Stomach (tissue), 9 donors: ENCODE measurements around the gene KLHL36. TPM values are rescaled to one million over a fixed set of nuclear protein-coding genes. Genes with fewer than 3 reads are reported as not detected.
"Not testable (repeated sequence)": the region's sequence is repeated elsewhere in the genome, so short reads cannot be mapped to it uniquely, and the experiment has no call there.

Experiments used
- DNase-seq, 2 donors: peaks; one replicate each; pipeline versions ENCODE4 v3.0.0 to v3.0.0-alpha.2; 2013 to 2019
- H3K27ac ChIP-seq, 5 donors: fragments of 200-600 bp in 4 of 5; sonication (generic) in 4 of 5; one replicate each; pipeline ENCODE4 v1.5.1; 2013 to 2019; ENCODE audit warnings: mild to moderate bottlenecking in 1 of 5, moderate library complexity in 1 of 5
- H3K27me3 ChIP-seq, 3 donors: fragments of 200-600 bp; sonication (generic); one replicate each; pipeline ENCODE4 v1.5.1; 2017 to 2019; ENCODE audit warnings: mixed run types in 1 of 3
- H3K36me3 ChIP-seq, 4 donors: fragments of 200-600 bp; sonication (generic); 1 replicate in 3 of 4; 2 replicates in 1 of 4; pipeline ENCODE4 v1.5.1; 2016 to 2019
- H3K4me1 ChIP-seq, 4 donors: fragments of 200-600 bp; sonication (generic); one replicate each; pipeline ENCODE4 v1.5.1; 2016 to 2019
- H3K4me3 ChIP-seq, 4 donors: fragments of 200-600 bp; sonication (generic) in 3 of 4; one replicate each; pipeline ENCODE4 v1.5.1; 2016 to 2019; ENCODE audit warnings: mild to moderate bottlenecking in 1 of 4
- H3K9me3 ChIP-seq, 4 donors: fragments of 200-600 bp; sonication (generic); one replicate each; pipeline ENCODE4 v1.5.1; 2016 to 2019
- CTCF ChIP-seq, 7 experiments: fragments of 450-650 bp in 4 of 7; fragments of 200-600 bp in 3 of 7; sonication (generic) in 3 of 7; IDR thresholded peaks; one replicate each; pipeline ENCODE4 v1.5.1; 2016 to 2019; ENCODE audit warnings: antibody characterized with exemption in 7 of 7, control low read depth in 2 of 7, mild to moderate bottlenecking in 1 of 7
- EP300 ChIP-seq: sonication (generic); formaldehyde crosslinking; IDR thresholded peaks from one replicate; pipeline ENCODE4 v1.6.1; 2017; ENCODE audit warnings: antibody characterized with exemption
- POLR2A ChIP-seq, 4 donors: fragments of 450-650 bp; IDR thresholded peaks; one replicate each; pipeline ENCODE4 v1.6.1; 2016; ENCODE audit warnings: antibody characterized with exemption in 4 of 4, control low read depth in 2 of 4, mild to moderate bottlenecking in 1 of 4, moderate library complexity in 1 of 4
- POLR2AphosphoS5 ChIP-seq, 3 donors: sonication (generic); formaldehyde crosslinking; IDR thresholded peaks; one replicate each; pipeline ENCODE4 v1.6.1; 2016; ENCODE audit warnings: antibody characterized with exemption in 3 of 3
- WGBS, 5 donors: extraction: QIAGEN DNeasy Blood & Tissue Kit in 3 of 5; methylation state at CpG; one replicate each; pipeline versions ENCODE4 v1.1.5 to v1.1.7; 2013 to 2018; 5-methylcytosine and 5-hydroxymethylcytosine counted together
- intact Hi-C: fragments of 100-400 bp; cut with DNase I; formaldehyde crosslinking; loops from one replicate; pipeline ENCODE4 v1.15.1; 2023; ENCODE audit warnings: low total_unique reads
- polyA plus RNA-seq, 3 donors: library from polyadenylated mRNA; stranded (reverse); fragments of 200-250 nt; gene quantifications; one replicate each; pipeline ENCODE4 v1.2.3, GENCODE V29; 2013
- total RNA-seq, 5 donors: library from RNA; depleted of rRNA; stranded (reverse); fragments of >200 nt; gene quantifications; one replicate each; pipeline versions ENCODE4 v1.1.0 to v1.2.3, GENCODE V29; 2014 to 2016
- donor health status: healthy with polysubstance abuse.
- donor health status: Bipolar disorder and iron deficiency.
- donor health status: healthy.

The KLHL36 gene
- total and polyA plus RNA-seq, 8 donors = 10.5 to 62.4 (median 35.3) TPM

- 59 to 79% (median 73%) methylated on average over 6 of the region's 6 CpGs for WGBS, 5 donors
- no peak for DNase-seq
- intact Hi-C loops = no loop called here
Measured at GRCh38 chr16:84687715-84688114, 39.4 kb downstream of the KLHL36 start.

GRCh38 chr16:84688163-84688562 is 39.9 kb downstream of the KLHL36 start:
- H3K27ac ChIP-seq, H3K9me3 ChIP-seq, H3K27me3 ChIP-seq, intact Hi-C loops, H3K4me3 ChIP-seq, H3K4me1 ChIP-seq, DNase-seq, H3K36me3 ChIP-seq: not testable (repeated sequence)
- 94 to 98% (median 95%) methylated on average over 4 of the region's 4 CpGs for WGBS, 5 donors

More at GRCh38 chr16:84687715-84688114, 39.4 kb downstream of the KLHL36 start:
- Histone ChIP-seq H3K27me3 (peaks cover 0 to 10% (median 0%) of the 10 kb centered on the region in 3 donors), H3K4me1 (peaks cover 0 to 9% (median 0%) of the 10 kb centered on the region in 4 donors), H3K27ac (no peak overlapping the region), H3K36me3 (no peaks in the 10 kb centered on the region), H3K4me3 (no peak overlapping the region), H3K9me3 (no peaks in the 10 kb centered on the region)
- no peak for TF ChIP-seq CTCF (IDR thresholded peaks at IDR 0.05)

GRCh38 chr16:84689111-84689510 is 40.8 kb downstream of the KLHL36 start:
- no peak overlapping the region for H3K4me3 ChIP-seq
- DNase-seq = peak in 1 of 2 donors; percentile 30
- TF ChIP-seq POLR2A (IDR thresholded peaks at IDR 0.05) (no peak), CTCF (IDR thresholded peaks at IDR 0.05) (no peak), POLR2AphosphoS5 (IDR thresholded peaks at IDR 0.05) (no peak), EP300 (no peak)
- intact Hi-C loops = no loop called here
- H3K36me3 ChIP-seq = no peaks in the 10 kb centered on the region
- no peaks in the 10 kb centered on the region for H3K9me3 ChIP-seq
- 56 to 72% (median 68%) methylated on average over 8 of the region's 8 CpGs for WGBS, 5 donors
- peaks cover 0 to 9% (median 0%) of the 10 kb centered on the region in 4 donors for H3K4me1 ChIP-seq
- peaks cover 0 to 5% (median 0%) of the 10 kb centered on the region in 3 donors for H3K27me3 ChIP-seq
- H3K27ac ChIP-seq = no peak overlapping the region

- 81 to 94% (median 87%) methylated on average over 6 of the region's 6 CpGs for WGBS, 5 donors
Measured at GRCh38 chr16:84690088-84690819, 41.9 kb downstream of the KLHL36 start.

GRCh38 chr16:84692451-84693214 is 44.3 kb downstream of the KLHL36 start:
- 57 to 76% (median 68%) methylated on average over 6 of the region's 6 CpGs for WGBS, 5 donors
- Histone ChIP-seq H3K27me3 (no peaks in the 10 kb centered on the region), H3K36me3 (no peaks in the 10 kb centered on the region), H3K9me3 (no peaks in the 10 kb centered on the region), H3K4me3 (no peak overlapping the region), H3K4me1 (peaks cover 0 to 9% (median 0%) of the 10 kb centered on the region in 4 donors), H3K27ac (no peak overlapping the region)
- no peak for TF ChIP-seq CTCF (IDR thresholded peaks at IDR 0.05)
- no peak for TF ChIP-seq POLR2AphosphoS5 (IDR thresholded peaks at IDR 0.05)
- TF ChIP-seq POLR2A (IDR thresholded peaks at IDR 0.05) = no peak
- TF ChIP-seq EP300 = no peak
- DNase-seq = no peak
- intact Hi-C loops = no loop called here

More at GRCh38 chr16:84690088-84690819, 41.9 kb downstream of the KLHL36 start:
- TF ChIP-seq EP300 = no peak
- intact Hi-C loops = no loop called here
- H3K36me3 ChIP-seq = no peaks in the 10 kb centered on the region
- no peaks in the 10 kb centered on the region for H3K27me3 ChIP-seq
- DNase-seq = no peak
- peaks cover 0 to 9% (median 0%) of the 10 kb centered on the region in 4 donors for H3K4me1 ChIP-seq
- no peak overlapping the region for H3K27ac ChIP-seq
- H3K9me3 ChIP-seq = no peaks in the 10 kb centered on the region
- no peak overlapping the region for H3K4me3 ChIP-seq

GRCh38 chr16:84693869-84694268 is 45.6 kb downstream of the KLHL36 start:
- H3K27ac ChIP-seq, H3K4me3 ChIP-seq, DNase-seq, H3K27me3 ChIP-seq, H3K4me1 ChIP-seq, H3K36me3 ChIP-seq, intact Hi-C loops, H3K9me3 ChIP-seq: not testable (repeated sequence)
- 93 to 95% (median 94%) methylated on average over 10 of the region's 10 CpGs for WGBS, 5 donors
